Loucy (cell line): ENCODE data around the gene EMC1.

Experiments
- H2AFZ ChIP-seq: fragments of 200-600 bp; sonication (generic); 2 replicates; pipeline ENCODE4 v1.6.0; 2016; ENCODE audit warnings: antibody characterized with exemption, mild to moderate bottlenecking, low read length, moderate library complexity
- H3F3A ChIP-seq: fragments of 200-600 bp; 2 replicates; pipeline ENCODE4 v1.6.0; 2016; ENCODE audit warnings: antibody characterized with exemption, low read depth, mild to moderate bottlenecking
- H3K27me3 ChIP-seq: fragments of 200-600 bp; sonication (generic); 2 replicates; pipeline ENCODE4 v1.6.1; 2014; ENCODE audit warnings: low read length, mild to moderate bottlenecking; ENCODE audit not compliant: insufficient read depth, poor library complexity, severe bottlenecking
- H3K36me3 ChIP-seq: fragments of 200-600 bp; sonication (generic); 2 replicates; pipeline ENCODE4 v1.6.1; 2016; ENCODE audit warnings: low read length; ENCODE audit not compliant: insufficient read depth
- H3K4me1 ChIP-seq: fragments of 200-600 bp; sonication (generic); 2 replicates; pipeline ENCODE4 v1.5.1; 2014; ENCODE audit warnings: low read length, mild to moderate bottlenecking; ENCODE audit not compliant: insufficient read depth, poor library complexity, severe bottlenecking
- H3K4me2 ChIP-seq: fragments of 200-600 bp; sonication (generic); 2 replicates; pipeline ENCODE4 v1.6.0; 2014; ENCODE audit warnings: antibody characterized with exemption, low read length, low read depth, mild to moderate bottlenecking; ENCODE audit not compliant: poor library complexity, severe bottlenecking
- H3K4me3 ChIP-seq: fragments of 200-600 bp; sonication (generic); 2 replicates; pipeline ENCODE4 v1.5.1; 2014; ENCODE audit warnings: low read length, mild to moderate bottlenecking, mixed read lengths; ENCODE audit not compliant: poor library complexity, severe bottlenecking
- H3K79me2 ChIP-seq: fragments of 200-600 bp; sonication (generic); 2 replicates; pipeline ENCODE4 v1.6.1; 2014; ENCODE audit warnings: low read length; ENCODE audit not compliant: insufficient read depth
- H3K9ac ChIP-seq: fragments of 200-600 bp; sonication (generic); 2 replicates; pipeline ENCODE4 v1.6.0; 2014; ENCODE audit warnings: mild to moderate bottlenecking, low read depth, low read length, moderate library complexity; ENCODE audit not compliant: poor library complexity, severe bottlenecking
- H3K9me2 ChIP-seq: fragments of 200-600 bp; sonication (generic); replicated peaks from 2 replicates; pipeline ENCODE4 v1.6.1; 2016; ENCODE audit warnings: low read depth, low read length, mixed read lengths
- H3K9me3 ChIP-seq: fragments of 200-600 bp; sonication (generic); 2 replicates; pipeline ENCODE4 v1.6.1; 2014; ENCODE audit warnings: mild to moderate bottlenecking, antibody characterized with exemption, low read length, low read depth; ENCODE audit not compliant: insufficient read depth
- H4K20me1 ChIP-seq: fragments of 200-600 bp; sonication (generic); 2 replicates; pipeline ENCODE4 v1.6.0; 2014; ENCODE audit warnings: antibody characterized with exemption, low read length, mild to moderate bottlenecking; ENCODE audit not compliant: insufficient read depth, poor library complexity, severe bottlenecking
- CTCF ChIP-seq: fragments of 200-600 bp; sonication (generic); conservative IDR thresholded peaks from 2 replicates; pipeline ENCODE4 v1.5.1; 2014; ENCODE audit warnings: mild to moderate bottlenecking, antibody characterized with exemption, low read length
- EZH2phosphoT487 ChIP-seq: fragments of 200-600 bp; IDR thresholded peaks from 2 replicates; pipeline ENCODE4 v1.6.1; 2018; ENCODE audit warnings: antibody characterized with exemption, mild to moderate bottlenecking, moderate library complexity, borderline replicate concordance

The EMC1 gene

GRCh38 chr1:19205845-19206244 lies 45.5 kb downstream of the EMC1 start:
- peak overlapping the region; percentile 96 for H3K4me2 ChIP-seq

GRCh38 chr1:19205403-19205802 lies 45.9 kb downstream of the EMC1 start:
- peaks cover 14% of the 10 kb centered on the region; the same call in 1 of the 2 replicates for H3K36me3 ChIP-seq

More at GRCh38 chr1:19205845-19206244, 45.5 kb downstream of the EMC1 start:
- Histone ChIP-seq H3K79me2 (peaks cover 97% of the 10 kb centered on the region), H3K36me3 (peaks cover 10% of the 10 kb centered on the region; the same call in 1 of the 2 replicates), H3K9me2 (no peaks in the 10 kb centered on the region), H3K4me3 (peak overlapping the region; percentile 93), H4K20me1 (peaks cover 78% of the 10 kb centered on the region), H2AFZ (no peak overlapping the region), H3K9me3 (no peaks in the 10 kb centered on the region), H3F3A (no peaks in the 10 kb centered on the region), H3K9ac (peak overlapping the region; percentile 6), H3K27me3 (no peaks in the 10 kb centered on the region), H3K4me1 (peaks cover 60% of the 10 kb centered on the region)
- TF ChIP-seq EZH2phosphoT487 = no peak
- no peak for TF ChIP-seq CTCF

GRCh38 chr1:19204446-19205266 lies 46.7 kb downstream of the EMC1 start:
- H3K36me3 ChIP-seq = peaks cover 21% of the 10 kb centered on the region; the same call in 1 of the 2 replicates
- H2AFZ ChIP-seq = no peak overlapping the region
- no peak for TF ChIP-seq CTCF
- no peak for TF ChIP-seq EZH2phosphoT487
- H4K20me1 ChIP-seq = peaks cover 82% of the 10 kb centered on the region
- no peaks in the 10 kb centered on the region for H3K9me3 ChIP-seq
- peak overlapping the region; percentile 96 for H3K4me2 ChIP-seq
- H3K79me2 ChIP-seq = peaks cover 99% of the 10 kb centered on the region
- peaks cover 57% of the 10 kb centered on the region for H3K4me1 ChIP-seq
- H3K27me3 ChIP-seq = no peaks in the 10 kb centered on the region
- no peaks in the 10 kb centered on the region for H3F3A ChIP-seq
- no peaks in the 10 kb centered on the region for H3K9me2 ChIP-seq
- H3K4me3 ChIP-seq = peak overlapping the region; percentile 93
- peak overlapping the region; percentile 6 for H3K9ac ChIP-seq

More at GRCh38 chr1:19205403-19205802, 45.9 kb downstream of the EMC1 start:
- Histone ChIP-seq H3K9me2 (no peaks in the 10 kb centered on the region), H3K4me2 (peak overlapping the region; percentile 96), H3K9me3 (no peaks in the 10 kb centered on the region), H3K27me3 (no peaks in the 10 kb centered on the region), H4K20me1 (peaks cover 81% of the 10 kb centered on the region), H3K79me2 (peaks cover 96% of the 10 kb centered on the region), H3K4me1 (peaks cover 57% of the 10 kb centered on the region), H2AFZ (no peak overlapping the region), H3F3A (no peaks in the 10 kb centered on the region), H3K9ac (peak overlapping the region; percentile 6), H3K4me3 (peak overlapping the region; percentile 93)
- no peak for TF ChIP-seq CTCF
- TF ChIP-seq EZH2phosphoT487 = no peak
